ENCODE measurements around the gene NR2E3.

Gene NR2E3

DNA sequence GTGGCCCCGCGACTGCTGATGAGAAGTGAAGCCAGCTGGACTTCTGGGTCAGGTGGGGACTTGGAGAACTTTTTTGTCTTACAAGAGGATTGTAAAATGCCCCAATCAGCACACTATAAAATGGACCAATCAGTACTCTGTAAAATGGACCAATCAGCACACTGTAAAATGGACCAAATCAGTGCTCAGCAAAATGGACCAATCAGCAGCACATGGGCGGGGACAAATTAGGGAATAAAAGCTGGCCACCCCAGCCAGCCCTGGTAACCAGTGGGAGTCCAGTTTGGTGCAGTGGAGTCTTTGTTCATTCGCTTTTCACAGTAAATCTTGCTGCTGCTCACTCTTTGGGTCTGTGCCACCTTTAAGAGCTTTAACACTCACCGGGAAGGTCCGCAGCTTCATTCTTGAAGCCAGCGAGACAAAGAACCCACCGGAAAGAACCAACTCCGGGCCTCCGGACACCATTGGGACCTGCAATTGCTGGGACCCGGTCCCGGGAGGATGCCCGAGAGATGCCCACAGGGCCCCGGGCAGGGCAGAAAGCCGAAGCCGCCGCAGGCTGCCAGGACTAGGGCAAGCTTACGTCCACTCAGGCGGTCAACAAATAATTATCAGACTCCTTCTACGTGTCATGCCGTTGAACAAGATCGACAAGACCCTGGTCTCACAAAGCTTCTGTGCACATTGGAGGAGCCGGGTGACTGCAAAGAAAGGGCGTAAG lies 8.3 kb upstream of the NR2E3 start:
- H4K20me1 ChIP-seq (ENCODE audit: insufficient read depth, low read length, poor library complexity, severe bottlenecking): no peaks in the 10 kb centered on the region
- TF ChIP-seq, protein P1, sequence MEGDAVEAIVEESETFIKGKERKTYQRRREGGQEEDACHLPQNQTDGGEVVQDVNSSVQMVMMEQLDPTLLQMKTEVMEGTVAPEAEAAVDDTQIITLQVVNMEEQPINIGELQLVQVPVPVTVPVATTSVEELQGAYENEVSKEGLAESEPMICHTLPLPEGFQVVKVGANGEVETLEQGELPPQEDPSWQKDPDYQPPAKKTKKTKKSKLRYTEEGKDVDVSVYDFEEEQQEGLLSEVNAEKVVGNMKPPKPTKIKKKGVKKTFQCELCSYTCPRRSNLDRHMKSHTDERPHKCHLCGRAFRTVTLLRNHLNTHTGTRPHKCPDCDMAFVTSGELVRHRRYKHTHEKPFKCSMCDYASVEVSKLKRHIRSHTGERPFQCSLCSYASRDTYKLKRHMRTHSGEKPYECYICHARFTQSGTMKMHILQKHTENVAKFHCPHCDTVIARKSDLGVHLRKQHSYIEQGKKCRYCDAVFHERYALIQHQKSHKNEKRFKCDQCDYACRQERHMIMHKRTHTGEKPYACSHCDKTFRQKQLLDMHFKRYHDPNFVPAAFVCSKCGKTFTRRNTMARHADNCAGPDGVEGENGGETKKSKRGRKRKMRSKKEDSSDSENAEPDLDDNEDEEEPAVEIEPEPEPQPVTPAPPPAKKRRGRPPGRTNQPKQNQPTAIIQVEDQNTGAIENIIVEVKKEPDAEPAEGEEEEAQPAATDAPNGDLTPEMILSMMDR (conservative IDR thresholded peaks at IDR 0.05; ENCODE audit: low read length): no peak
- TF ChIP-seq EZH2phosphoT487 (IDR thresholded peaks at IDR 0.05; ENCODE audit: borderline replicate concordance): no peak
- no peaks in the 10 kb centered on the region for H3K27me3 ChIP-seq (ENCODE audit: insufficient read depth, low read length, poor library complexity, severe bottlenecking)
- no peak overlapping the region for H3K4me2 ChIP-seq (ENCODE audit: low read depth, low read length, poor library complexity, severe bottlenecking)
- no peak overlapping the region for H2AFZ ChIP-seq (ENCODE audit: low read length)
- H3F3A ChIP-seq (ENCODE audit: low read depth): no peaks in the 10 kb centered on the region
- no peaks in the 10 kb centered on the region for H3K9me2 ChIP-seq (replicated peaks; ENCODE audit: low read depth, low read length)
- no peaks in the 10 kb centered on the region for H3K79me2 ChIP-seq (ENCODE audit: insufficient read depth, low read length)
- no peak overlapping the region for H3K4me3 ChIP-seq (ENCODE audit: low read length, poor library complexity, severe bottlenecking)
- no peaks in the 10 kb centered on the region for H3K4me1 ChIP-seq (ENCODE audit: insufficient read depth, low read length, poor library complexity, severe bottlenecking)
- no peaks in the 10 kb centered on the region for H3K9me3 ChIP-seq (ENCODE audit: insufficient read depth, low read depth, low read length)
- no peak overlapping the region for H3K9ac ChIP-seq (ENCODE audit: low read depth, low read length, poor library complexity, severe bottlenecking)
- no peaks in the 10 kb centered on the region for H3K36me3 ChIP-seq (ENCODE audit: insufficient read depth, low read length)

DNA sequence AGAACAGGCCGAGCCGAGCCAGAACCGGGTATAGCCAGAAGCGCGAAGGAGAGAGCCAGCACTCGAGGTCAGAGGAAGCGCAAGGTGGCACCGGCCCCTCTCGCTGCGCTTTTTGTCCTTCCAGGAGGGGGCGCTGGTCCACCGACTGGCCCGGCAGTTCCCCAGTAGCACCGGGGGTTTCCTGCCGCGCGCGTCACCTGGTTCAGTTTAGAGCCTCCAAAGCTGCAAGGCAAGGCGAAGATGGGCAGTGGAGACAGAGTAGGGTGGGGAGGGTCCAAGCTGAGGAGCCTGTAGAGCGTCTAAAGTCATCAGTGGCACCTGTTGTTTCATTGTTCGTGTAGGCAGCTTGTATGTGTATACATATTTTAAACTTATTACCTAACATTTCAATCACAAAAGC lies 7.6 kb upstream of the NR2E3 start:
- H3K4me1 ChIP-seq (ENCODE audit: insufficient read depth, low read length, poor library complexity, severe bottlenecking): no peaks in the 10 kb centered on the region
- no peak overlapping the region for H3K9ac ChIP-seq (ENCODE audit: low read depth, low read length, poor library complexity, severe bottlenecking)
- H3K36me3 ChIP-seq (ENCODE audit: insufficient read depth, low read length): no peaks in the 10 kb centered on the region
- H3K9me3 ChIP-seq (ENCODE audit: insufficient read depth, low read depth, low read length): no peaks in the 10 kb centered on the region
- no peaks in the 10 kb centered on the region for H3K27me3 ChIP-seq (ENCODE audit: insufficient read depth, low read length, poor library complexity, severe bottlenecking)
- H2AFZ ChIP-seq (ENCODE audit: low read length): peak overlapping the region; percentile 45; the same call in 1 of the 2 replicates
- H3K9me2 ChIP-seq (replicated peaks; ENCODE audit: low read depth, low read length): no peaks in the 10 kb centered on the region
- H3K4me2 ChIP-seq (ENCODE audit: low read depth, low read length, poor library complexity, severe bottlenecking): no peak overlapping the region
- no peaks in the 10 kb centered on the region for H3K79me2 ChIP-seq (ENCODE audit: insufficient read depth, low read length)
- no peak for TF ChIP-seq EZH2phosphoT487 (IDR thresholded peaks at IDR 0.05; ENCODE audit: borderline replicate concordance)
- TF ChIP-seq, protein P1 (conservative IDR thresholded peaks at IDR 0.05; ENCODE audit: low read length): peak; percentile 60
- no peak overlapping the region for H3K4me3 ChIP-seq (ENCODE audit: low read length, poor library complexity, severe bottlenecking)
- no peaks in the 10 kb centered on the region for H4K20me1 ChIP-seq (ENCODE audit: insufficient read depth, low read length, poor library complexity, severe bottlenecking)
- no peaks in the 10 kb centered on the region for H3F3A ChIP-seq (ENCODE audit: low read depth)

DNA sequence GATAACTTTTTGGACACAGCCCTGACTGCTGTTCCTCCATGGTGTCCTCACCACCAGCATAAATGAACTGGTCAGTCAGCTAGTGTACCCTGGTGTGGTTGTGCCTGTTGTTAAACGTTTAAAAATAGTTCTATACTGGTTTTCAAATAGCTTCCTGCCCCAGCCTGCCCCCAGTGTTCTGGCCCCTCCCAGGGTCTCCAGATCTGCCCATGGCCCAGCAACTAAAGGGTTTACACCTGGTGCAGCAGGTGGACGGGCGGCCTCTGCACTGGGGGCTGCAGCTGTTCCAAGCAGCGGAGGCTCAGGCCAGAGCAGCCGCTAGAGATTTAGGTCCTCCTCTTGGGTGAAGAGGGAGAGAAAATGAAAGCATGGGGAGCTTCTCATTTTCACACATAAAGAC lies 6.1 kb upstream of the NR2E3 start:
- H2AFZ ChIP-seq (ENCODE audit: low read length): peak overlapping the region; percentile 49; the same call in 1 of the 2 replicates
- H3K9me3 ChIP-seq (ENCODE audit: insufficient read depth, low read depth, low read length): no peaks in the 10 kb centered on the region
- TF ChIP-seq, protein P1 (conservative IDR thresholded peaks at IDR 0.05; ENCODE audit: low read length): no peak
- no peak for TF ChIP-seq EZH2phosphoT487 (IDR thresholded peaks at IDR 0.05; ENCODE audit: borderline replicate concordance)
- no peaks in the 10 kb centered on the region for H3K9me2 ChIP-seq (replicated peaks; ENCODE audit: low read depth, low read length)
- H4K20me1 ChIP-seq (ENCODE audit: insufficient read depth, low read length, poor library complexity, severe bottlenecking): no peaks in the 10 kb centered on the region
- no peaks in the 10 kb centered on the region for H3F3A ChIP-seq (ENCODE audit: low read depth)
- H3K4me2 ChIP-seq (ENCODE audit: low read depth, low read length, poor library complexity, severe bottlenecking): no peak overlapping the region
- H3K79me2 ChIP-seq (ENCODE audit: insufficient read depth, low read length): no peaks in the 10 kb centered on the region
- no peak overlapping the region for H3K4me3 ChIP-seq (ENCODE audit: low read length, poor library complexity, severe bottlenecking)
- no peaks in the 10 kb centered on the region for H3K4me1 ChIP-seq (ENCODE audit: insufficient read depth, low read length, poor library complexity, severe bottlenecking)
- H3K27me3 ChIP-seq (ENCODE audit: insufficient read depth, low read length, poor library complexity, severe bottlenecking): no peaks in the 10 kb centered on the region
- H3K9ac ChIP-seq (ENCODE audit: low read depth, low read length, poor library complexity, severe bottlenecking): no peak overlapping the region
- H3K36me3 ChIP-seq (ENCODE audit: insufficient read depth, low read length): no peaks in the 10 kb centered on the region
